ENCODE measurements around the gene PBLD.
"Not testable (repeated sequence)": the region's sequence is repeated elsewhere in the genome, so short reads cannot be mapped to it uniquely, and the experiment has no call there.

Gene PBLD

DNA sequence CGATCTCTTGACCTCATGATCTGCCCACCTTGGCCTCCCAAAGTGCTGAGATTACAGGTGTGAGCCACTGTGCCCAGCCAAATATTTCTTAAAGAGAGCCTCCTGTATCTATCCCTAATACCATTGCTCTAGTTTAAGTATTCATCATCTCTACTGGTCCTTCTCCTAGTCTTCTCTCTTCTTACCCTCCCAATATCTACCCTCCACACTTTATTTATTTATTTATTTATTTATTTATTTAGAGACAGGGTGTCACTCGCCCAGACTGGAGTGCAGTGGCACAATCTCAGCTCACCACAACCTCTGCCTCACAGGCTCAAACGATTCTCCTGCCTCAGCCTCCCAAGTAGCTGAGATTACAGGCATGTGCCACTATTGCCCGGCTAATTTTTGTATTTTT lies 8.3 kb downstream of the PBLD start:
- not testable (repeated sequence) for H3K36me3 Mint-ChIP-seq (ENCODE audit: insufficient read depth); H3K4me3 Mint-ChIP-seq; H3K27me3 Mint-ChIP-seq; H3K27ac Mint-ChIP-seq (ENCODE audit: low read depth); H3K4me1 Mint-ChIP-seq; DNase-seq (ENCODE audit: low spot score in 2 of 2); ATAC-seq (replicated peaks; ENCODE audit: extremely low read depth, poor library complexity, severe bottlenecking); H3K9me3 Mint-ChIP-seq

DNA sequence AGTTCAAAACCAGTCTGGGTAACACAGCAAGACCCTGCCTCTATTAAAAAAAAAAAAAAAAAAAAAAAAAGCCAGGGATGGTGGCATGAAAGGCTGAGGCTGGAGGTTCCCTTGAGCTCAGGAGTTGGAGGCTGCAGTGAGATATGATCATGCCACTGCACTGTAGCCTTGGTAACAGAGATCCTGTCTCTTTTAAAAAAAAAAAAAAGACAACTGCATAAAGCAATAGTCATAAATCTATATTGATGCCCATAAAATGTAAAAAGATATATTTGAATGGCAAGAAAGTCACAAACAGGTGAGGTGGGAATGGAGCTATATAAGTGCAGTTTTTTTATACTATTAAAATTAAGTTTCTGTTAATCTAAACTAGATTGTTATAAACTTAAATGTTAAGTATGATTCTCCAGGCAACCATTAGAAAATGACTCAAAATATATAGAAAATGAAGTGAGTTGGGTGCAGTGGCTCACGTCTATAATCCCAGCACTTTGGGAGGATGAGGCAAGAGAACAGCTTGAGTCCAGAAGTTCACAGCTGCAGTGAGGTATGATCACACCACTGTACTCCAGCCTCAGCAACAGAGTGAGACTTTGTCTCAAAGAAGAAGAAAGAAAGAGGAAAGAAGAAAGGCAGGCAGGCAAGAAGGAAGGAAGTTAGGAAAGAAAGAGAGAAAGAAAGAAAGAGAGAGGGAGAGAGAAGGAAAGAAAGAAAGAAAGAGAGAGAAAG lies 14.2 kb downstream of the PBLD start:
- Mint-ChIP-seq H3K4me1 (no peaks in the 10 kb centered on the region), H3K9me3 (peaks cover 13% of the 10 kb centered on the region), H3K27ac (ENCODE audit: low read depth) (no peak overlapping the region), H3K4me3 (no peak overlapping the region), H3K36me3 (ENCODE audit: insufficient read depth) (peaks cover 2% of the 10 kb centered on the region), H3K27me3 (no peaks in the 10 kb centered on the region)
- ATAC-seq (replicated peaks; ENCODE audit: extremely low read depth, poor library complexity, severe bottlenecking) (no peak), DNase-seq (ENCODE audit: low spot score in 2 of 2) (no peak)

DNA sequence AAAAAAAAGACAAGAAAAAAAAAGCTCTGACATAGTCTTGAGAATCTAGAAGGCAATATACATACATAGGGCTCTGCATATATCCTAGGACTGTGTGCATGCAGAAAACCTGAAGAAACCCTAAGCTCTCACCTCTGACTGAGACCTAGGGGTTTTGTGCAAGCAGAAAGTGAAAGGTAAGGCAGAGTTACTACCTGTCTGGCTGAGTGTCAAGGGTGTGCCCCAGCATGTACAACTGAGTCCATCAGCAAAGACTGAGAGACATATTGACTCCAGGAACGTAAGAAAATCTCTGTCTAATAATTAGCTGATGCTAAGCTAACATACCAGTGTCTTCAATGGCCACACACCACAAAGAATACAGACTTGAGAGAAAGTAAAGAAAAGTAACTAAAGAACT lies 17.1 kb downstream of the PBLD start:
- H3K4me1 Mint-ChIP-seq = no peaks in the 10 kb centered on the region
- peaks cover 13% of the 10 kb centered on the region for H3K9me3 Mint-ChIP-seq
- H3K27ac Mint-ChIP-seq (ENCODE audit: low read depth) = no peak overlapping the region
- H3K36me3 Mint-ChIP-seq (ENCODE audit: insufficient read depth) = peaks cover 2% of the 10 kb centered on the region
- DNase-seq (ENCODE audit: low spot score in 2 of 2) (no peak), ATAC-seq (replicated peaks; ENCODE audit: extremely low read depth, poor library complexity, severe bottlenecking) (no peak)
- H3K27me3 Mint-ChIP-seq = no peaks in the 10 kb centered on the region
- H3K4me3 Mint-ChIP-seq = no peak overlapping the region

DNA sequence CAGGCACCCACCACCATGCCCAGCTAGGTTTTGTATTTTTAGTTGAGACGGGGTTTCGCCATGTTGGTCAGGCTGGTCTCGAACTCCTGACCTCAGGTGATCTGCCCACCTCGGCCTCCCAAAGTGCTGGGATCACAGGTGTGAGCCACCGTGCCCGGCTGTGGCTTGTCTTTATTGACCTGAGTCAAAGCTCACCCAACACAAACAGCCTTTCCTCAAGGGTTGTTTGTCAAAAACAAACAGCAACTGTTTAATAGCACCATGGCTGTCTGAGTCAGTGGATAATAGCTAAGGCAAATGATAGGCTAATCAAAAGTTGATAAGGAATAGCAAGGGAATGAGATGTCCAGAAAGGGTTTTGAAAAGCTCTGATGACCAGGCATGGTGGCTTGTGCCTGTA lies 17.8 kb downstream of the PBLD start:
- H3K36me3 Mint-ChIP-seq (ENCODE audit: insufficient read depth); H3K27me3 Mint-ChIP-seq; H3K27ac Mint-ChIP-seq (ENCODE audit: low read depth); H3K4me3 Mint-ChIP-seq; DNase-seq (ENCODE audit: low spot score in 2 of 2); ATAC-seq (replicated peaks; ENCODE audit: extremely low read depth, poor library complexity, severe bottlenecking); H3K4me1 Mint-ChIP-seq: not testable (repeated sequence)
- H3K9me3 Mint-ChIP-seq = peaks cover 13% of the 10 kb centered on the region

DNA sequence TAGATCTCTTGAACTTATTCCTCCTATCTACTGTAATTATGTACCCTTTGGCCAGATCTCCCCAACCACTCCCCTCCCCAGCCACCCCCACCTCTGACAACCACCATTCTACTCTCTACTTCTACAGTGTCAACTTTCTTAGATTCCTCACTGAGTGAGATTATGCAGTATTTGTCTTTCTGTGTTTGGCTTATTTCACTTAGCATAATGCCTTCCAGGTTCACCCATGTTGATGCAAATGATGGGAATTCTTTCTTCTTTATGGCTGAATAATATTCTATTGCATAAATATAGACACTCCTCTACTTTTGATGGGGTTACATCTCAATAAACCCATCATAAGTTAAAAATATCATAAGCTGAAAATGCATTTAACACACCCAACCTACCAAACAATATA lies 22.2 kb downstream of the PBLD start:
- no peak for ATAC-seq (replicated peaks; ENCODE audit: extremely low read depth, poor library complexity, severe bottlenecking)
- H3K27ac Mint-ChIP-seq (ENCODE audit: low read depth) = no peak overlapping the region
- H3K4me3 Mint-ChIP-seq = no peak overlapping the region
- peaks cover 2% of the 10 kb centered on the region for H3K36me3 Mint-ChIP-seq (ENCODE audit: insufficient read depth)
- DNase-seq (ENCODE audit: low spot score in 2 of 2) = no peak
- peaks cover under 1% of the 10 kb centered on the region for H3K9me3 Mint-ChIP-seq
- H3K27me3 Mint-ChIP-seq = no peaks in the 10 kb centered on the region
- H3K4me1 Mint-ChIP-seq = no peaks in the 10 kb centered on the region

DNA sequence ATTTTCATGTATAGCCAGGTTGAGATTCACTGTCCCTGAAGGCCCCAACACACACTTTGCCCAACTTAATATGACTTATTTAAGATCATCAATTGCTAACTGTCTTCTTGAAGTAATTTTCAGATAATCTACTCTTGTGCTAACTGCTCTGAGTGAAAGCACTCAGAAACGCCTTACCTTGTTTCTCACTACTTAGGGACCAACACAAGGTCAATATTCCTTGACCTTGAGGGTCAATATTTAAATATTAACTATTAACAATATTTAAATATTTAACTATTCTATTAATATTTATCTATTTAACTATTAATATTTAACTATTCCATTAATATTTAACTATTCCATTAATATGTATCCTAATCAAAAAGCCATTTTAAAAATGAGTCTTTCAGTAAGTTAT lies 26.9 kb downstream of the PBLD start:
- H3K36me3 Mint-ChIP-seq (ENCODE audit: insufficient read depth) = peaks cover 2% of the 10 kb centered on the region
- DNase-seq (ENCODE audit: low spot score in 2 of 2) = no peak
- no peaks in the 10 kb centered on the region for H3K9me3 Mint-ChIP-seq
- no peaks in the 10 kb centered on the region for H3K4me1 Mint-ChIP-seq
- H3K4me3 Mint-ChIP-seq = no peak overlapping the region
- H3K27ac Mint-ChIP-seq (ENCODE audit: low read depth) = no peak overlapping the region
- ATAC-seq (replicated peaks; ENCODE audit: extremely low read depth, poor library complexity, severe bottlenecking) = no peak
- no peaks in the 10 kb centered on the region for H3K27me3 Mint-ChIP-seq

DNA sequence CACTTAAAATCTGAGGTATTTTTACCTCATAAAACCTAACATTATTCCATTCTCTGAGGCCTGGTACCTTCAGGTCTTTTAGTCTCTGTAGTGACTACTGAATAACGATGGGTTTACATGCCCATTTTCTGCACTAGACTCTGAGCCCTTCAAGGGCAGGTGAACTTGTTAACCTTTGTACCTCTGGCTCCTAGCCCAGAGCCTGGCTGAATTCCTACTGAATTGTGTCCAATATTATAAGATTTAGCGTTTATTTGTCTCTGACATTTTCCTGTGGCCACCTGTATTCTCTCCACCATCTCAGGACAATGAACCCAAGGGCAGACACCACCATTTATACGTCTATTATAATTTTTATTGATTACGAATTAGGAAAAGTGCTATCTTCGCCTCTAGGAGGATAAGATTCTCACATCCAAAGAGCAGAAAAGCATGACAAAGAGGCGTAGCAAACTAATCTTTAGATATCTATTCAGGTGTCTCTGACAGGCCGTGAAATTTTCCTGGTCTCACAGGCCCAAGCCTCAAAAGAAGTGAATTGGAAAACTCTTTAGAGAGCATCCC lies 28.8 kb downstream of the PBLD start:
- Mint-ChIP-seq H3K9me3 (no peaks in the 10 kb centered on the region), H3K27me3 (no peaks in the 10 kb centered on the region), H3K27ac (ENCODE audit: low read depth) (no peak overlapping the region), H3K4me1 (no peaks in the 10 kb centered on the region), H3K36me3 (ENCODE audit: insufficient read depth) (peaks cover 2% of the 10 kb centered on the region), H3K4me3 (no peak overlapping the region)
- no peak for ATAC-seq (replicated peaks; ENCODE audit: extremely low read depth, poor library complexity, severe bottlenecking)
- no peak for DNase-seq (ENCODE audit: low spot score in 2 of 2)

DNA sequence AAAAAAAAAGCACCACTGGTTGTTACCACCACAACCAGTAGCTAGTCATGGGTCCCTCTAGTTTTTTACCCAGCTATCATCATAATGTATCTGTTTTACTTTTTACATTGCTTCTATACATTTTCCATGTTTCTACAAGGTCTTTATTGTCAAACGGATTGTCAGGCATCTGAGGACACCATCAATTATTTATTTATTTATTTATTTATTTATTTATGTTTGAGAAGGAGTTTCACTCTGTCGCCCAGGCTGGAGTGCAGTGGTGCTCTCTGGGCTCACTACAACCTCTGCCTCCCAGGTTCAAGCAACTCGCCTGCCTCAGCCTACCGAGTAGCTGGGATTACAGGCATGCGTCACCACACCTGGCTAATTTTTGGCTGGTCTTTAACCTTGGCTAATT lies 29.9 kb downstream of the PBLD start:
- Mint-ChIP-seq H3K27ac (ENCODE audit: low read depth) (no peak overlapping the region), H3K9me3 (no peaks in the 10 kb centered on the region), H3K4me3 (no peak overlapping the region), H3K27me3 (no peaks in the 10 kb centered on the region), H3K4me1 (no peaks in the 10 kb centered on the region), H3K36me3 (ENCODE audit: insufficient read depth) (peaks cover 2% of the 10 kb centered on the region)
- DNase-seq (ENCODE audit: low spot score in 2 of 2) (no peak), ATAC-seq (replicated peaks; ENCODE audit: extremely low read depth, poor library complexity, severe bottlenecking) (no peak)

DNA sequence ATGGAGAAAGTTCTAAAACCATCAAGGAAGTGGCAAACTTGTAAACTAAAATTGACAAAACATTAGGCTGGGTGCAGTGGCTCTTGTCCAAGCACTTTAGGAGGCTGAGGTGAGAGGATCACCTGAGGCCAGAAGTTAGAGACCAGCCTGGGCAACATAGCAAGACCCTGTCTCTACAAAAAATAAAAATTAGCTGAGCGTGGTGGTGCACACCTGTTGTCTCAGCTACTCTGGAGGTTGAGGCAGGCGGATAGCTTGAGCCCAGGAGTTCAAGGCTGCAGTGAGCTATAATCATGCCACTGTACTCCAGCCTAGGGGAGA lies 30.3 kb downstream of the PBLD start:
- H3K27ac Mint-ChIP-seq (ENCODE audit: low read depth) = no peak overlapping the region

DNA sequence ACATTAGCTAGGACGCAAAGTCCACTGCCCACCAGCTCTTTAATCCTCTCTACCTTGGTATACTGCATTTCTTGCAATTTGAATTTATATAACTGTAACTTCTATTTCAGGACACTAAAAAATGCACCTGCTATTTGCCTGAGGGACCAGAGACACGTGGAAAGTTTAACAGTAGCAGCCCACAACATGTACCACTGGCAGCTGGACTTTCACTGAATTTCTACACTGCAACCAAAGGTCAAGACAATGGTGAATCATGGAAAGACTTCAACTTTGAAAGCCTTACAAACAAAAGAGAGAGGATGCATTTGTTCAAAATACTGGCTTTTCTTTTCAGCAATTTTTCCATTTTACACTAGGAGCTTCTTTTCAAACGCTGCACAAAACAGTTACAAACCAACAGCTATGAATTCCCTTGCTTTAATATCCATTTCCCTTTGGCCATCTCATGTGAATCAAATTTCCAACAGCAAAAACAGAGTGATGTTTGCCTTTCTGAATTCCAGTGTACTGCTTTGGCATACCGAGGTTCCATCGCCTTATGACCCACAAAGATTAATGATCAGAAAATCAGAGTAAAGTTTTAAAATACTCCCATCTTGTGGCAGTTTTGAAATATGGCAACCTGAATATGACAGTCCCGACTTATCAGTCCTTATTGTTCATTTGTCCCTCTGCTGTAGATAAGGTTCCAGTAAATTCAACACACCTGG lies 30.8 kb downstream of the PBLD start:
- ATAC-seq (replicated peaks; ENCODE audit: extremely low read depth, poor library complexity, severe bottlenecking) (peak; percentile 49), DNase-seq (ENCODE audit: low spot score in 2 of 2) (no peak)
- Mint-ChIP-seq H3K4me1 (no peaks in the 10 kb centered on the region), H3K36me3 (ENCODE audit: insufficient read depth) (peaks cover under 1% of the 10 kb centered on the region), H3K9me3 (no peaks in the 10 kb centered on the region), H3K4me3 (no peak overlapping the region), H3K27me3 (no peaks in the 10 kb centered on the region), H3K27ac (ENCODE audit: low read depth) (no peak overlapping the region)

More for the DNA sequence above, 30.3 kb downstream of the PBLD start:
- ATAC-seq (replicated peaks; ENCODE audit: extremely low read depth, poor library complexity, severe bottlenecking) (no peak), DNase-seq (ENCODE audit: low spot score in 2 of 2) (no peak)
- no peaks in the 10 kb centered on the region for H3K4me1 Mint-ChIP-seq
- H3K36me3 Mint-ChIP-seq (ENCODE audit: insufficient read depth) = peaks cover 2% of the 10 kb centered on the region
- H3K4me3 Mint-ChIP-seq = no peak overlapping the region
- H3K9me3 Mint-ChIP-seq = no peaks in the 10 kb centered on the region
- H3K27me3 Mint-ChIP-seq = no peaks in the 10 kb centered on the region

DNA sequence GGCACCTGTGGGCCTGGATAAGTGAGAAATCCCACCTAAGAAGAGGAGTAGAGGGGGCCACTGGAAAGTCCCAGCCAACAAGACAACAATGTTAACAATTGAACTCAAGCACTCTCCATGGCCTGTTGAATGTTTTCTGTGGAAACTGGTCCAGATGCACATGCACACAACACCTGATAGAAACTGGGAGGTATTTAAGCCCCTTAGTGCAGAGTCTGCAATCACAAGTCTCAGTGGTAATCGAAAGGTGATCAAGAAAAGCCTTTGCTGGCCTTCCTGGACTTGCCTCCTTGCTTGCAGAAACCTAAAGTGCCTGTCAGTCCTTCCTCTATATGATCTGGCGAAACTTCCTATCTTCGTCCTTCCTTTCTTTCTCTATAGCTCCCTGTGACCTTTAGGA lies 31.4 kb downstream of the PBLD start:
- Mint-ChIP-seq H3K4me3 (no peak overlapping the region), H3K36me3 (ENCODE audit: insufficient read depth) (no peaks in the 10 kb centered on the region), H3K4me1 (no peaks in the 10 kb centered on the region), H3K9me3 (no peaks in the 10 kb centered on the region), H3K27ac (ENCODE audit: low read depth) (no peak overlapping the region), H3K27me3 (no peaks in the 10 kb centered on the region)
- DNase-seq (ENCODE audit: low spot score in 2 of 2) = no peak
- no peak for ATAC-seq (replicated peaks; ENCODE audit: extremely low read depth, poor library complexity, severe bottlenecking)

DNA sequence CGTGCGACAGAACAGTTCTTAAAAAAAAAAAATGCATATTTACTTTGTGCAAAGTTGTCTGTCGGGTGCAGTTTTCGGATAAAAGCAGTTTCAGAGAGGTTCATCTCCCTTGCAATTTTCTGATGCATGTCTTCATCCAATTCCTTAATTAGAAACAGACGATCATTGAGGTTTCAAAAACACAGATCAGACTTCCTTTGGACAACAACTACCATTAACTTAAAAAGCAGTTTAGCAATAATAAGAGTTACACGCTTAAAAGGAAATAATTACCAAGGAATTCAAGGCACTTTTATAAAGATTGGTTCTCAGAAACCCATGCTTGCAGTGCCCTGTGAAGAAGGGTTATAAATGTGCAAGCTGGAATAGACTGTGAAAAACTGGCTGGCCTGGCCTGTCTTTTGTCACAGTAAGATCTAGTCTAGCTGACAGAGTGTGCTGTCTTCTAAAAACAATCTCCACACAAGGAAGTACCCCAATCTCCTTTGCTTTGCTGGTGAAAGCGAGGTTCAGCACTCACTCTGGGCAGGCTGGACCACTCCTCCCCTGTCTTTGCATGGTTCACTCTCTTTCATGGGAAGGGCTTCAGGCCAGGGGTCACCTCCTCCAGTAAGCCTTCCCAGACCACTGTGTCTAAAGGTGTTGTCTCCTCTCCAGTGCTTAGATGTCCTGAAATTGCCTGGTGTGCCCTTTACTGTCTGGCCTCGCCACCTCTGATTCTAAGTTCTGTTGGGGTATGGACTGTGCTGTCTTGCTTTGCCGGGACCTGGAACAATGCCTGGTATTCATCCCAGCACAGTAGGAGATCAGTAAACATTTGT lies 35.7 kb downstream of the PBLD start:
- no peak for ATAC-seq (replicated peaks; ENCODE audit: extremely low read depth, poor library complexity, severe bottlenecking)
- H3K4me1 Mint-ChIP-seq = no peaks in the 10 kb centered on the region
- H3K27ac Mint-ChIP-seq (ENCODE audit: low read depth) = no peak overlapping the region
- H3K36me3 Mint-ChIP-seq (ENCODE audit: insufficient read depth) = no peaks in the 10 kb centered on the region
- H3K27me3 Mint-ChIP-seq = no peaks in the 10 kb centered on the region
- H3K4me3 Mint-ChIP-seq = no peak overlapping the region
- no peaks in the 10 kb centered on the region for H3K9me3 Mint-ChIP-seq
- no peak for DNase-seq (ENCODE audit: low spot score in 2 of 2)
